ENCODE measurements around the gene PGK2. TPM values are rescaled to one million over a fixed set of nuclear protein-coding genes. Genes with fewer than 3 reads are reported as not detected.
"Not testable (repeated sequence)": the region's sequence is repeated elsewhere in the genome, so short reads cannot be mapped to it uniquely, and the experiment has no call there.

The PGK2 gene
- not detected in 2 replicates for polyA plus RNA-seq (2014; cell fraction: cytosol; rRNA removed)
- not detected in 2 replicates for polyA plus RNA-seq (2014; cell fraction: nucleus; rRNA removed)

DNA sequence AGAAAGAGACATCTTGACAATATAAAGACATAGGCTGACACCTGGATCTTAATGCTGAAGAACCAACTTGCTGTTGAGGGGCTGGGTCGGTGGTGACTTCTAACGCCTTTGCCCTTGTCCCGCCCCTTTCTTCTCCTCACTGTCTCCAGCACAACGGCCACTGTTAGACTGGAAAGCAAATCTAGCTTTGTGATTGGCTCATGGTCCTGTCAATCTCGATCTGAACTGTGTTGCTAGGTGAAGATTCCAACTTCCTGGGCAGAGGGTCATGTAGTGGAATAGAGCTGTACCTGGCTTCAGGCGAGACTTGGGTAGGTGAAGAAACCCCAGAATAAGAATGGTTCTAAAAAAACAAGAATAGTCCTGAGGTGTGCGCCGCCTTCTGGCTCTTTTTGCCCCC lies at the start of gene PGK2:
Gene PGK2 (minus strand): TSS at position 110 of the 400 bp plus-strand sequence. CDS start 98 bp downstream, at position 12.
- no peak for DNase-seq (ENCODE audit: low spot score)

DNA sequence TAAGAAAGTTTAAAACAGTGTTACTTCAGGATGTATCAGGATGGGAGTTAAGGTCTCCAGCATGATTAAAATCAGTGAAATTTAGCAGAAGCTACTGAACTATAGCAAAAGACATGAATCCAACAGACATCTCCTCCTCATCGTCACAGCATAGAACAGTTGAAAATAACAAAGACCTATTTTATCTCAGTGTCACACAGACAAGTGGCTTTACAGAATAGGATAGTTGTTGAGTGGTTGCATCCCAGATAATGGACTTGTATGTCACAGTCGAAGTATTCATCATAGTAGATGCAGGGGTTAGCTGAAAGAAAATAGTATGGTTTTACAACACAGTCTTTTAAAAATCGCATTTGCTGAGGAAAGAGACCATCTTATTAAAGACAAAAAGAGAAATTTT lies 48.1 kb upstream of the PGK2 start:
- no peak for DNase-seq (ENCODE audit: low spot score)

DNA sequence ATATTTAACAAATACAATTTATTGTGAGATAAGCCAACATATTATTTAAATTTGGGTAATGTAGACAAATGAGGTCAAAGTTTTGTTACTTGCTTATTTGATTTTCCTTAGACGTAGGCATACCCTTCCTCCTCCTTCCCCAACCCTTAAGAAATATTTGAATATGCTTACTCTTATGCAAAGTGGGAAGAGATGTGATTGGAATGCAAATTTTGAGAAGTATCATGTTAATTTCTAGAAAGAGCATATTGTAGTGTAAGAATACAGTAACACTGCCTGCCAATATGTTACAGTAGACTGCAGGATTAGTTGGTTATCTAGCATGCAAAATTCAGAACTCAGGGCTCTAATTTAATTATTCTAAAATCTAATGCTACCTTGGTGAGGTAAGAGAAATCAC lies 46.3 kb upstream of the PGK2 start:
- no peak for DNase-seq (ENCODE audit: low spot score)

DNA sequence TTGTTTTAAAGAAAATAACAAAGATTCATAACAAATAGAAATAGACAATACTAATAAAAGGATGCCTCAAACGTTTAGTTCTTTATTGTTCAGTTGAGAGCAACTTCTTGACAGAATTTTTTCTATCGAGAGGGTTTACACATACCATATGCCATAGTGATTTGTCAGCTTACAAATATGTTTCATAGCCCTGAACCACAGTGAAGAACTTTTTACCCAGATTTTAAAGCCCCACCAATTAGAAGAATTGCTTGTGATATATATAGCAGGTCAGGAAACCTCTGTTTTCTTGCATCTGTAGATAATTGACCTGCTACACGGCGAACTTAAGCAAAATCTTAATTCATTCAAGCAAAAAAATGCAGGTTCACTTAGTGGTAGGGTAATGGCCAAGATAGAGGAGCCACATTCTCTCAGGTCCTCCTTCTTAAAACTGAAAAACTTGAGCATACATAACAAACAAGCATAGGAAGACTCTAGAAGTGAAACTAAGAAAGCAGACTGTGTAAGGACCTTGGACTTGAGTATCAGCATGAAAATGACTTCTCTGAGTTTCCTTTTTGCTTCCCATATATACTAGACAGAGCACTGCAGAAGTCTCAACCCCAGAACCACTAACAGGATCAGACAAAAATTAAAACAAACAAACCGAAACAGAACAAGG lies 39.8 kb upstream of the PGK2 start:
- DNase-seq (ENCODE audit: low spot score) = no peak

DNA sequence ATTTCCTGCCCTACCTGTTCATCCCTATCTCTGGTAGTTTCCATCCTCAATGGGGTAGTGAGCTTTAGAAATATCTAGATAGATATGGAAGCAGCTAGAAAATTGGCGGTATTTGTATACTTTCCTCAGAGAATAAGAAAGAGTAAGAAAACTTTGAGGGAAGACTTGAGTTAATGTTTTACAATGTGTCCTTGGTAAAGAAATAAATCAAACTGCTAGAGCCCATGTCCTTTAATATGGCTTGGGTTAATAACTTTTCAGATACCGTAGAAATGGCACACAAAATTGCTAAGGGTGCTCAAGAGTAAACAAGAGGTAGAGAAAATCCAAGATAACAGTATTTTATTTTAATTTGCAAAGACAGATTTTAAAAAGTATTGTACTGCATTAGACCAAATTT lies 28.1 kb upstream of the PGK2 start:
- DNase-seq (ENCODE audit: low spot score) = no peak

DNA sequence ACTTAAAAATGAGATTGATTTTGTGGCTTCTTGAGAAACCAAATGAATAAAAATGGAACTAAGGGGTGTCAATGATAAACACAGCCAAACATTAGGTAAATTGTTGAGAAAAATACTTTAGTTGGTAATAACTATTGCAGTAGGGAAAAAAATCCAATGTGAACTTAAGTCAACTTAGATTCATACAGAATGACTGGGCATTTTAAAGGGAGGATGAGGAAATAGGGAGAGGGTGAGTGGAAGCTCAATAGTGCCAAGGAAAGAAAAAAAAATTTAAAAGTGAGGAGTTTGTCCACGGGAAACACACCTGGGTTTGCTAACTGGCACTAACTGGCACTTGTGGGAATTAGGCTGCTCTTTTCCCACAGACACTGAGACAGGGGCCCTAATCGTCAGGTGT lies 26.2 kb upstream of the PGK2 start:
- DNase-seq (ENCODE audit: low spot score) = no peak

DNA sequence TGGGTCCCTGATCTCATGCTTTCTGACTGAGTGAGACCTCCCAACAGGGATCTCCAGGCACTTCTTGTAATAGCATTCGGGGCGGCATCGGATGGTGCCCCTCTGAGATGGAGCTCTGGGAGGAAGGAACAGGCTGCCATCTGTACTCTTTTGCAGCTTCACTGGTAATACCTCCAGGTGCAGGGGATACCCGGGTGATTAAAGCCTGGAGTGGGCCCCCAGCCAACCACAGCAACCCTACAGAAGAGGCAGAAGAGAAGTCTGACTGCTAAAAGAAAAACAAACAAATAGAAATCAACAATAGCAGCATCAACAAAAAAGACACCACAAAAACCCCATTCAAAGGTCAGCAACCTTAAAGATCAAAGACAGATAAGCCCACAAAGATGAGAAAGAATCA lies 19.1 kb upstream of the PGK2 start:
- DNase-seq (ENCODE audit: low spot score) = no peak

DNA sequence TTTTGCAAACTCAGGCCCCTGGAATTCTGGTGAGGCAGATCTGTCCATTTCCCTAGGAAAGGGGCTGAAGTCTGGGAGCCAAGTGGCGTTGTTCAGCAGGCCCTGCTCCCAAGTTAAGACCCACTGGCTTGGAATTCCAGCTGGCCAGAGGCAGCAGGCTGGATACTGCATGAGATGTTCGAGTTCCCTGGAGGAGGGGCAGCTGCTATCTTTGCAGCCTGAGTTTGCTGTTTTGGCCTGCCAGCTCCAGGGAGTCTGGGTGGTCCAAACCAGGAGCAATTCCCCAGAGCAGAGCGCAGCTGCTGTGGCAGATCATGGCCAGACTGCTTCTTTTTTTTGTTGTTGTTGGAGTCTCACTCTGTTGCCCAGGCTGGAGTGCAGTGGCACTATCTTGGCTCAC lies 18.2 kb upstream of the PGK2 start:
- no peak for DNase-seq (ENCODE audit: low spot score)

DNA sequence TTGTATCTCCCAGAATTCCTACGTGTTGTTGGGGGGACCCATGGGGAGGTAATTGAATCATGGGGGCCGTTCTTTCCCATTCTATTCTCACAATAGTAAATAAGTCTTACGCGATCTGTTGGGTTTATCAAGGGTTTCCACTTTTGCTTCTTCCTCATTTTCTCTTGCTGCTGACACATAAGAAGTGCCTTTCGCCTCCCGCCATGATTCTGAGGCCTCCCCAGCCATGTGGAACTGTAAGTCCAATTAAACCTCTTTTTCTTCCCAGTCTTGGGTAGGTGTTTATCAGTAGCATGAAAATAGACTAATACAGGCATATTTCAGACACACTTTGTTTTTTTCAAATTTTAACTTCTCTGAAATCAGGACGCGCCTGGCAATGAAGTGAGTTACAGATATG lies 14.4 kb upstream of the PGK2 start:
- no peak for DNase-seq (ENCODE audit: low spot score)

DNA sequence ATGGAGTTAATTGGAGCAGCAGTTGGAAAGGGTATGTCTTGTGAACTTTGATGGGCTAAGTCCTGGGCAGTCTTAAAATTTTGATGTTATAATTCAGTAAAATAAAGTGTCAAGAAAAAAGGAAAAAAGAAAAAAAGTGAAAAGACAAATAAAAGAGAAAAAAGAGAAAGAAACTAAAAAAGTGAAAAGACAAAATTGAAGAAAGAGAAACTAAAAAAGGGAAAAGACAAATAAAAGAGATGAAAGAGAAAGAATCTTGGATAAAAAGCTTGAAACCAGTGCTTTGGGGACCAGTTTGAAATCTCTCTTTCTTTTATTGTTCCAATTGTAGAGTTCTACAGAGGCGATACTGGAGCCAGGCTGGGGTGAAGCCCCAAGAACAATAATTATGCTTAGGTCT lies 12.0 kb upstream of the PGK2 start:
- no peak for DNase-seq (ENCODE audit: low spot score)

DNA sequence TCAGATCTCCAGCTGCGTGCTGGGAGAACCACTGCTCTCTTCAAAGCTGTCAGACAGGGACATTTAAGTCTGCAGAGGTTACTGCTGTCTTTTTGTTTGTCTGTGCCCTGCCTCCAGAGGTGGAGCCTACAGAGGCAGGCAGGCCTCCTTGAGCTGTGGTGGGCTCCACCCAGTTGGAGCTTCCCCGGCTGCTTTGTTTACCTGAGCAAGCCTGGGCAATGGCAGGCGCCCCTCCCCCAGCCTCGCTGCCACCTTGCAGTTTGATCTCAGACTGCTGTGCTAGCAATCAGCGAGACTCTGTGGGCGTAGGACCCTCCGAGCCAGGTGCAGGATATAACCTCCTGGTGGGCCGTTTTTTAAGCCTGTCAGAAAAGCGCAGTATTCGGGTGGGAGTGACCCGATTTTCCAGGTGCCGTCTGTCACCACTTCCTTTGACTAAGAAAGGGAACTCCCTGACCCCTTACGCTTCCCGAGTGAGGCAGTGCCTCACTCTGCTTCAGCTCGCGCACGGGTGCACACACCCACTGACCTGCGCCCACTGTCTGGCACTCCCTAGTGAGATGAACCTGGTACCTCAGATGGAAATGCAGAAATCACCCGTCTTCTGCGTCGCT lies 9.9 kb upstream of the PGK2 start:
- not testable (repeated sequence) for DNase-seq (ENCODE audit: low spot score)

DNA sequence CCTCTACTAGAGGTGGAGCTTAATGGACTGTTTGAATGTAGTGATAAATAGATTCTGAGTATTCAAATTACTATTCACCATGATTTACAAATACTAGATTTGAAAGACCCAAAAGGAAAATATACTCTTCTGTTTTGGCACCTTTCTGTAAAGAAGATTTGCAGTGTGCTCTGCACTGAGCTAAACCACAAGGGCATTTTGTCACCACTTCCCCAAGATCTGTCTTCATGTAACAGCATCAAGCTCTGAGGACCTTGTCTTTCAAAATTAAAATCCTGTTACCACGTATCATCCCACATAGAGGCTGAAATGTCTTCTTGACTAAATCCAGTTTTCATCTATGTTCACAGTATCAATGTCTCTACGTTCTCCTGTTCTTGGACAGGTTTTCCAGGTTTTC lies 3.3 kb upstream of the PGK2 start:
- DNase-seq (ENCODE audit: low spot score) = no peak

DNA sequence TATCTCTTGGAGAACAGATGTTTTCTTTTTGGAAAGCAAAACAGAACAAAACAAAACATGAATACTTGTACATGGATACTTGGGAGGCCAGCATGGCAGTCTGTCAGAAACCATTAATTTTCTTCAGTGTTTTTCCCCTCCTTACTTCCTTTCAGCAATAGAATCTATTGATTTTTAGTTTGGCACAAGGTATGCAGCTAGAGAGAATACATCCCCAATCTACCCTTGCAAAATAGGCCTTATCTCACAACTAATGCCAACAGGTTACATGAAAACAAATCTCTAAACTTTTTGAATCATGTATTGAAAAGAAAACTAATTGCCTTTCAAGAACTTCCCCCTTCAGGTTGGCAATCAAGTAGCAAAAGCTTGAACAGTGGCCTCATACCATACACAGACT lies 2.8 kb downstream of the PGK2 start:
- no peak for DNase-seq (ENCODE audit: low spot score)

DNA sequence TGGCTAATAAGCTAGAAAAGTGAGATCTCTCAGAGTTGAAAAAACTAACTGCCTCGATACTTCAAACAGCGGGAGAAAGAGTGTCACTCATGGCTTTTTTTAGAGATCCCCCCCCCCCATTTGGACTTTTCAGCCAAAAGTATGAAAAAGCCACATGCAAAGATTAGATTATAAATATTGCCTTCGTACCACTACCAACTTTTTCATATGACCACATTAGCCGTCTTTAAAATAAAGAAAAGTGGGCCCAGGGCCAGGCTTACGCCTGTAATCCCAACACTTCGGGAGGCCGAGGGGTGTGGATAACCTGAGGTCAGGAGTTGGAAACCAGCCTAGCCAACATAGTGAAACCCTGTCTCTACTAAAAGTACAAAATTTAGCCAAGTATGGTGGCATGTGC lies 4.4 kb downstream of the PGK2 start:
- no peak for DNase-seq (ENCODE audit: low spot score)

DNA sequence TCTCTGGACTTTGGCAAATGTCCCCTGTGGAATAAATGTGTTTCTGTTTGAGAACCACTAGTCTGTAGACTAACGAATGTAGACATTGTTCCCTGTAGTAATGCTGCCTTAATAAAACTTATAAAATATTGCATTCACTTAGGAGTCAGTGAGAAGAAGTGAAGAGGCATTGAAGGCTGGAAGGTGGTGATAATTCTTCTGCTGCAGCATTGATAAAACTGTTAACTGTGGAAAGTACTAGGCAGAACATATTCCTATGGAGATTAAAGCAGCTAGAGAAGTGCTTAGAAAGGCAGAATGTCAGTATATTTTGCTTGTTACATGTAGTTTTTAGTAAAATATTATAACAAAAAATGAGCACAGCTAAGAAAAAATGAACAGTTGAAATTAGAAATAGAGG lies 4.8 kb downstream of the PGK2 start:
- no peak for DNase-seq (ENCODE audit: low spot score)

DNA sequence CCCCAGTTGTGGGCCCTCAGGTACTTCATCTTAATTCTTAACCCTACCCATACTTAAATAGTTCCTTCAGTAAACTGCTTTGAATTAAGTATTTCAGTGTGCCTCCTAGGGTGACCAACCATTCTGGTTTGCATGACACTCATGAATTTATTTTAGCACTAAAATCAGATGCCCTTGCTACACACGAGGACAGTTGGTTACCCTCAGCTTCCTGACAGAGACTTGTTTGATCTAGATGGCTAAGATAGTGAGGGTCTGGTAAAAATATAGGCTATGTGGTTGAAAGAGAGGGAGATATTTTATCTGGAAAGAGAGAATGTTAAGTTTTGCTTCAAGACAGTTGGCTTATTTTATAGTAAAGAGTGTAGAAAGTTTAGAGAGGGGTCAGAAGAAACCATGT lies 10.6 kb downstream of the PGK2 start:
- DNase-seq (ENCODE audit: low spot score) = no peak

DNA sequence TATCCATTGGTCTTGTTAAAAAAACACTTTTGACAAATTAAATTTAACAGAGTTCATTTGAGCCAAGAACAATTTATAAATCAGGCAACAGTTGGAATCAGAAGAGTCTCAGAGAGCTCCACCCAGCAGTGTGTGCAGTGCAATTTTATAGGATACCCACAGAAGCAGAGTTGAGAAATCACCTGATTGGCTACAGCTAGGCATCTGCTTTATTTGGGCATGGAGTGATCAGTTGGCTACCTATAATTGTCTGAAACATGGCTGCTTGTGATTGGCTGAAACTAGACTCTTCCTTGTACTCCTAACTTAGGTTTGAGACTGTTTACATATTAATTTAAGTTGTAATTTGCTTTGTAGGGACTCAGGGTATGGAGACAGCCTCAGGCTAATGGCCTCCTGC lies 12.0 kb downstream of the PGK2 start:
- no peak for DNase-seq (ENCODE audit: low spot score)

DNA sequence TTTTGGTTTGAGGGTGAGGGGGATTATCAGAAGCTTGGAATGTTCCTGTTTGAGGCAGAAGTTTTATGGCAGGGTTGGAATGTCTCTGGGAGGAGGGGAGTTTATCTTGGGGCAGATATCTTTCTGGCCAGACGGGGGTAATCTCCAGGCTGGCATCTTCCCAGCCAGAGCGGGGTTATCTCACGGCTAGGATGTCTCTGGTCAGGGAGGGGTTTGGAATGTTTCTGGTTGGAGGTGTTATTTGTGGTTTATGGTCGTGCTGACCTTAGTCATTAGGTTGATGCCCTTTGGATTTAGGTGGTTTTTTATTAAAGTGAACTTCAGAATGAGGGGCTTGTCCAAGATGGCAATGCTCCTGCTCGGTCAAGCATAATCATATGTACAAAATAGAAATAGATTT lies 14.8 kb downstream of the PGK2 start:
- DNase-seq (ENCODE audit: low spot score) = no peak

DNA sequence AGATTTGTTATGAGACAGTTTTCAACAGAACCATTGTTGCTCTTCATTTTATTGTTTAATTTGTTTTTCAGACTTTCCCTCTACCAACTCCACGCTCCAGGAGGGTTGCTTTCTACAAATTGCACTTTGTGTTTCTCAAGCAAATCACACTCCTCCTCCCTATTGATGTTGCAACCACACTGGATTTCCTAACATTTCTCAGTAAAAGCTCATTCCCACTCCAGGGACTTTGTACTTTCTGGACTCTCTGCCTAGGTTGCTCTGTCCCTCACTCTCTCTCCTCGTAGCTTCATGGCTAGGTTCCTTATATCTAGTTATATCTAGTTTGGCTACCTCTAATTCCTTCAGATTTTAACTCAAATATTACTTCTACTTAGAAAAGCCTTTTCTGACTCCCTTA lies 20.3 kb downstream of the PGK2 start:
- DNase-seq (ENCODE audit: low spot score) = no peak

DNA sequence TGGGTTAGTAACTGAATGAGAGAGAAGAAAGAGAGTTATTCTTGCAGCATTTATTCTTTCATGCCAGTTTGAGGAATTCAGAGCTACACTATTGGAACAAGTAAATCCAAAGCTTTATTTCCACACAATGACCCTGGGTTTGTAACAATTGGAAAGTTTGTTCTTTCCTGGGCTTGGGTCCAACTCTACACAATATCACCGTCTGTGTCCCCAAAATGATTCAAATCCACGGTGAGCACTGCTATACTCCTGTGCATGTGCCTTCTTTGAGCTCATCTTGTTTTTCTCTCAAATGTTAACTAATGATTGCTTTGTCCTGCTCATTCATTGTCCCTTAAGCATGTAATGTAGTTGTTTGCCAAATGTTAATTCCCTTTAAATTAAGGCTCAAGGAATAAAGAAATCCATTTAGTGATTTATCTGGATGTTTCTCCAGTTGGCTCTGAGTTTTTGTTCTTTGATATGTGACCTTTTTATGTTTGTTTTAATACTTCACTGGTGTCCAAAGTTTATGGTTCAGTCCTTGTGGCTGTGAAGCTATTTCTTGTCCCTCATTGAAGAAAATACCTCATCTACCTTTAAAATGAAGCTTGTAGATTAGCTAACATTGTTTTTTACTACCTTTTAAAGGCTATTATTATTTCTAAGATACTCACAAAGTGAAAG lies 22.4 kb downstream of the PGK2 start:
- DNase-seq (ENCODE audit: low spot score) = no peak

DNA sequence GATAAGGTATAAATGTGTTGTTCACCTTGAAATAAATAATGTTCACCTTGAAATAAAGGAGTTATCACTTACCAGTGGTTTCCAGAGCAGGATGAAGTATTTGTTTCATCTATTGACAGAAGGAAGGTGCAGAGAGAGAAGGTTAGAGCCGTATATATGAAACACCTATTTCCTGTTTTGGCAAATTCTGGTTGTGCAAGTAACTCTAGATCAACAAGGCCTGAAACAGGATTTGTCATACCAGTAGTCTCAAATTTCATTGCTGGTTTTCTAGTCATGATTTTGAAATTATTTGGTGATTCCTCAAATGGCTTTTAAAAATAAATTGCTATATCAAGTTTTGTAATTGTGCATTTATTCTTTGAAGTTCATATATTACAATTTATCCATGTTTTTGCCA lies 42.8 kb downstream of the PGK2 start, which contains the start of gene CRISP3:
Gene CRISP3 (minus strand): TSS at position 130 of the 400 bp plus-strand sequence. CDS start 21 bp downstream, at position 109.
- no peak for DNase-seq (ENCODE audit: low spot score)

DNA sequence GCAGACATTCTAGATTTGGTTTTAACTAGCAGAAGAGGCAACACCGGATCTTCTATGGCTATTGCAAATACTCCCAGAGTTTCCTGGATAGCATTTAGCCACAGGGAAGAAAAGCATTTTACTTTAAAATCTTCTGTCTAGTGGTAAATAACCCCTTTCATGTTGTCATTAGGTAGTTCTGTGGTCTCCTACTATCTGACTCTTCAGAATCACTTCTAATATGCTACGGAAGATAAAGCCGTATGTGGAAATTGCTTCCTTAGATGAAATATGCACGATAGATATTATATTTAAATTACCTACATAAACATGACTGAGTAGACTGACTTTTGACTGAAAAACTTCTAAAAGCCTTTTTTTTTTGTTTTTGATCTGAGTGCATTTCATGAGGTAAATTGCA lies 43.7 kb downstream of the PGK2 start:
- no peak for DNase-seq (ENCODE audit: low spot score)

DNA sequence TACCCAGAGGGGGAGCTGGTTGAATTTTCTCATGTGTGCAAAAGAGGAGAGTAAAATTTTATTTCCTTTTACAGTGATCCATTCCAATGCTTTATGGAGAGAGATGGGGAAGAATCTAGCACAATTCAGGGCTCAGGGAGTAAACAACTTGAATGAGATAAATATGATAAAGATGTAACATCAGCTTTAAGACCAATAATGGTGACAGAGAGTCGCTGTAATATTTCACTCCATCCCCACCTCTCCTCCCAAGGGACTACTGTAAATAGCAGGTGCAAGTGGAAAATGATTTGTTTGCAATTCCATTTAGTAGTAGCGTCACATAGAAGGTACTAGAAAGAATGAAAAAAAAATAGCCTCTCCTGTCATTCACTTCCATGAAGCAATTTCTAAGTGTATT lies 47.7 kb downstream of the PGK2 start:
- no peak for DNase-seq (ENCODE audit: low spot score)

All from SK-N-DZ (cell line).